GM18502 (cell line): ENCODE results near the gene NFKBIZ.
A peak's percentile ranks its signal among the peaks of the same experiment; 100 is the strongest.

ENCODE experiments used
- ATAC-seq: cut with Tn5 transposase; IDR thresholded peaks from one replicate; pipeline ENCODE4 v1.9.1; 2021; ENCODE audit warnings: mild to moderate bottlenecking; ENCODE audit not compliant: unreplicated experiment, poor library complexity

Gene NFKBIZ, protein sequence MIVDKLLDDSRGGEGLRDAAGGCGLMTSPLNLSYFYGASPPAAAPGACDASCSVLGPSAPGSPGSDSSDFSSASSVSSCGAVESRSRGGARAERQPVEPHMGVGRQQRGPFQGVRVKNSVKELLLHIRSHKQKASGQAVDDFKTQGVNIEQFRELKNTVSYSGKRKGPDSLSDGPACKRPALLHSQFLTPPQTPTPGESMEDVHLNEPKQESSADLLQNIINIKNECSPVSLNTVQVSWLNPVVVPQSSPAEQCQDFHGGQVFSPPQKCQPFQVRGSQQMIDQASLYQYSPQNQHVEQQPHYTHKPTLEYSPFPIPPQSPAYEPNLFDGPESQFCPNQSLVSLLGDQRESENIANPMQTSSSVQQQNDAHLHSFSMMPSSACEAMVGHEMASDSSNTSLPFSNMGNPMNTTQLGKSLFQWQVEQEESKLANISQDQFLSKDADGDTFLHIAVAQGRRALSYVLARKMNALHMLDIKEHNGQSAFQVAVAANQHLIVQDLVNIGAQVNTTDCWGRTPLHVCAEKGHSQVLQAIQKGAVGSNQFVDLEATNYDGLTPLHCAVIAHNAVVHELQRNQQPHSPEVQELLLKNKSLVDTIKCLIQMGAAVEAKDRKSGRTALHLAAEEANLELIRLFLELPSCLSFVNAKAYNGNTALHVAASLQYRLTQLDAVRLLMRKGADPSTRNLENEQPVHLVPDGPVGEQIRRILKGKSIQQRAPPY

DNA sequence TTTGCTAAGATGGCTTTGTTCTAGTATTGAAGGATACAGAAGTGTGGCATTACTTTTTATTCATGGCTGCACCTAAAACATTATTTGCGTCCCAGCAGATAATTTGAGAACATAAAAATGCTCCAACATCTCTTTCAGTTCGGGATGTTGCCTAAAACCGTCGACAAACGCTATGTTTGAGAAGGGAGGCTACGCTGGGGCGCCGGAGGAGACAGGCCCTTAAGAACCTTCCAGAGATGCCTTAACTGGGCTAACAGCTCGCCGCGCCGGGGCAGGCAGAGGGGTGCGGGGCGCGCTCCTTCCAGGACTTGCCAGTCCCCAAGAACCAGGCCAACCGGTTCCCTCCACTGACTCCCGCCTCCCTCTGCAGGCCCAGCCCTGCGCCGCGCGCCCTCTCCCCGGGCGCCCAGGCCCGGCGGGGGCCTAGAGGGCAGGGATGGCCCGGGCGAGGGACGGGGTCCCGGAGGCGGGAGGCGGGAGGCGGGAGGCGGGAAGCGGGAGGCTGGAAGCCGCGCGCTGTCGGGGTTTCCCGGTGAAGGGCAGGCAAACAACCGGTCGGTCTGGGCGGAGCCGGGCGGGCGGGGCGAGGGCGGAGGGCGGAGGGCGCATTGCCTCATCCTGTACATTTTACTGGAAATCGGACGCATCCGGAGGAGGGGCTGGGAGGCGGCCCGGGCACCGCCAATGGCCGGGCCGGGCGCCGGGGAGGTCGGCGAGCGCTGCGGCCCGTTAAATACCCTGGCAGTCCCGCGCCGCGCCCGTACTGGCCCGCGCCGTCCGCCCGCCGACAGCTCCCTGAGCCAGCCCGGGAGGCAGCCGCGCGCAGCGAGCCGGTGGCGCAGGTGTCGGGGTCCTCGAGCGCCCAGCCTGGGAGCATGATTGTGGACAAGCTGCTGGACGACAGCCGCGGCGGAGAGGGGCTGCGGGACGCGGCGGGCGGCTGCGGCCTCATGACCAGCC lies at the start of gene NFKBIZ:
NFKBIZ (plus strand) TSS at position 761 of the 960 bp plus-strand sequence; CDS start at position 876, 115 bp downstream.
- peak; percentile 76 for ATAC-seq

DNA sequence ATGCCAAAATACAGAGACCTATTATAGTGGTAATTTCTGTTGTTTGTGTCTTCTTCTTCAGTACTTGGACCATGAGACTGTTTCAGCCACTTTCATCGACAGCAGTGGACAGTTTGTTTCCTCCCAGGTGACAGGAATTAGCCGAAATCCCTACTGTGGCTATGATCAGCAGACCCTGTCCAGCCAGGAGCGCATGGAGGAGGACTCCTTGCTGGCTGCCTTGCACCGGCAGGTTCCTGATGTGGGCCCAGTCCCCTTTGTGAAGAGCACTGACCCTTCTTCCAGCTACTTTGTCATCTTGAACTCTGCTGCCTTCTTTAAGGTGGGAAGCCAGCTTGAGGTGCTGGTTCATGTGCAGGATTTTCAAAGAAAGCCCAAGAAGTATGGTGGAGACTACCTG lies 48.1 kb upstream of the NFKBIZ start:
- no peak for ATAC-seq

DNA sequence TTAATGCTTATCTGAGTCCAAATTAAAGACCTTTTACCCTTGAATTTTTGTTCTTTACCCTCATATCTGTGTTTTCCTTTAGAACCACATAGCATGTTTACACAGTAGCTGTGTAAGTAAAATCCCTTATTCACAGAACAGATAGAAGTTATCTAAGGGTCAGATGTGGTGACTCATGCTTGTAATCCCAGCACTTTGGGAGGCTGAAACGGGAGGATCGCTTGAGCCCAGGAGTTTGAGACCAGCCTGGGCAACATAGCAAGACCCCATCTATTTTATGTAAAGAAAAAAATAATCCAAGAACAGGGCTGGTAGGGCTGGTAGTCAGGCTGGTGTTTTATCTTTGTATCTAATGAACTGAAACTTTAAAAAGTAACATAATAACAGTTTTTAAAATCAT lies 47.1 kb upstream of the NFKBIZ start:
- ATAC-seq: no peak

GRCh38 chr3:101803173-101803782 lies 46.0 kb upstream of the NFKBIZ start:
- peak; percentile 93 for ATAC-seq

DNA sequence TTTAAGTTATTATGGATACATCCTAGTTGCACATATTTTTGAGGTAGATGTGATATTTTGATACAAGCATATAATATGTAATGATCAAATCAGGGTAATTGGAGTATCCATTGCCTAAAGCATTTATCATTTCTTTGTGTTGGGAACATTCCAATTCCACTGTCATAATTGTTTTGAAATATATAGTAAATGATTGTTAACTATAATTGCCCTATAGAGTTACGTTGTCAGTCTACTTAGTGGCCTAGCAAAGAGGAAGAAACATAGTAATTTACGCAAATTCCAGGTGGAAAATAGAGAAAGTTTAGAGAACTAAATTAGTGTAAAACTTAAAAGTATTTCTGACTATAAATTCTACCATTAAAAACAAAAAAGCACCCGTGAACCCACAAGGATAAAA lies 45.4 kb upstream of the NFKBIZ start:
- no peak for ATAC-seq

- no peak for ATAC-seq
These were observed 42.8 kb upstream of the NFKBIZ start for GRCh38 chr3:101806491-101806890.

- ATAC-seq: peak; percentile 72
These were observed 41.4 kb upstream of the NFKBIZ start for GRCh38 chr3:101807888-101808287.

GRCh38 chr3:101809178-101810021 lies 39.9 kb upstream of the NFKBIZ start:
- ATAC-seq: peak; percentile 39

DNA sequence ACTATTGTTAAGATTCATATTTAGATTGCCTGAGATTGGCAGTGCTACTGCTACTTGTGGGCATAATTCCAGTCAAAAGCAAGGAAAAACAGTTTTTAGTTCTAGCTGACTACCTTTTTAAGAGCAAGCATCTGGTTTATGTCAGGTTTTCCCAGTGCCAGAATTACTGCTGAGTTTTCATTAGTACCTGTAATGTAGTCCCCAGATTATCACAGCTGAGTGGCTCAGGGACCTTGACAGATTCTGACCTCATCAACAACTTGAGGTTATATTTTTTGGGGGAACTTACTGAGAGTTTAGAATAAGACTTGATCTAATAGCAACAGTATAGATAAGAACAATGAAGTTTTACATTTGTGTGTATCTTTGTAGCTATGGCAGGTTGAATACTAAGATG lies 39.3 kb upstream of the NFKBIZ start:
- ATAC-seq: no peak

DNA sequence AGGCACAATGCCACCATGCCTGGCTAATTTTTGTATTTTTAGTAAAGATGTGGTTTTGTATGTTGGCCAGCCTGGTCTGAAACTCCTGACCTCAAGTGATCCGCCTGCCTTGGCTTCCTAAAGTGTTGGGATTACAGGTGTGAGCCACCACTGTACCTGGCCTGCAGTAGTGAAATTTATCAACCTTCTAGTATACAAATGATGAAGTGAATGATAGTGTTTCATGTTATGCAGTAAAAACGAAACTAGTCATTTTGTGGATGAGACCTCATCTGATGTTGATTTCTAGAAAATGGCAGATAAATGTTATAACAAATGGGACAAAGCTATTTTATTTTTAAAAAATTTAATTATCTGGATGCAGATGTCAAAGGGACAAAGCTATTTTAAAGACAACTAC lies 37.4 kb upstream of the NFKBIZ start:
- peak; percentile 38 for ATAC-seq

DNA sequence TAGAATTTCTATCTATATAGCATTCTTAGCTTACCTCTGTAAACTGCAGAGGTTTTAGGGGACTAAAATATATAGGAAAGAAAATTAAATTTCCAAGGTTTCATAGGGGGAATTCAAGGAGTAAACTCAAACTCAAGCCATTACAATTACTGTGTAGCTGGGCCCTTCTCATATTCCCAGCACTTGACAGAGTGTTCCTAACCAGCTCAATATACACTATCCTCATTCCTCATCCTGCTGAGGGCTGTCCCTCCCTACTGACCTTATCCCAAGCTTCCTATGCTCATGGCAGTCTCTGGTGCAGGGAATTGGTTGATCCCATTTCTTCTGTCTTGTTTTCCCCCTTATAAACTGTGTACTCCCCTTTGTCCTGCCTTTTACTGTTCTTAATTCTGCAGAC lies 36.4 kb upstream of the NFKBIZ start:
- ATAC-seq: no peak

DNA sequence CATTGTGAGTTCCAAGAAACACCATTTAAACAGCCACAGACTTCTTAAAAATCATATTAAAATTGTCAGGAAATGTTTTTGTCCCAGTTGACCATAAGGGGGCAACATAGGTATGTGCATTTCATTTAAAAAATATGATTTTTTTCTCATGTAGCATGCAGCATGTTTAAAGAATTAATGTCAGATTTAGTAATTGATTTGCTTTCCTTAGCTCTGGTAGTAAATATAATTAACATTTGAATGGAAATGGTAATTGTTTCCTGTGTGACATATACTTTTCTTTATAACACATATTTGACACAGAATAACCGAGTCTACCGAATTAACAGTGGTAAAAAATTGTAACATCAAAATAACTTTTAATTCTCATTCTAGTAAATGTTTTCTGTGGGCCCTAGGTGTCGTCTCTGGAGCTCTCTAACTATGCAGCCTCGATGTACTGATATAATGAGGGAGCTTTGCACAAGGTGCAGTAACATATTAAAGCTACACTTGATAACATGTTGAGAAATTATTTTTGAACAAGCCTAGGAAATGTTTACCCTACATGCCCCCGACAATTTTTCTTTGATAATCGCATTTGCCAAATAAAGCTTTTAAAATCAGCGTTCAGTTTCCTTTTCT lies 35.4 kb upstream of the NFKBIZ start:
- ATAC-seq: no peak

DNA sequence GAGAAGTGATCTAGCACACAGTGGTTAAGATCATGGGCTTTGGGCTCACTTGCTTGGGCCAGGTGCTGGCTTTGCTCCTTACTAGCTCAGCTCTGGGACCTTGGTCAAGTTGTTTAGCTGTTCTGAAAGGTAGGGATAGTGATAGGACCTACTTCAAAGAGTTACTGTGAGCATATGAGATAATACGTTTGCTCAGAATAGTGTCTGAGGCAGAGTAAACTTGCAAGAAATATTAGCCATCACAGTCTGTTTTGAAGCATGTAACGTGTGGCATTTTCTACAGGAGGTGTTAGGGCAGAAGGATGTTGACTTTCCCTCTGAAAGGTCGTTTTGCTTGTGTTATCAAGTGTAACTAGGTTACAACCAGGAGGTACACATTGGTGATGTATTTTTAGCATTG lies 34.5 kb upstream of the NFKBIZ start:
- no peak for ATAC-seq

- ATAC-seq: no peak
These were observed 32.8 kb upstream of the NFKBIZ start for GRCh38 chr3:101816215-101817149.

GRCh38 chr3:101817992-101818391 lies 31.3 kb upstream of the NFKBIZ start:
- no peak for ATAC-seq

- peak; percentile 77 for ATAC-seq
These were observed 29.6 kb upstream of the NFKBIZ start for GRCh38 chr3:101819649-101820206.

GRCh38 chr3:101821503-101821902 lies 27.8 kb upstream of the NFKBIZ start:
- no peak for ATAC-seq
